ENCODE data around the gene NPEPL1.
"Not testable (repeated sequence)": the region's sequence is repeated elsewhere in the genome, so short reads cannot be mapped to it uniquely, and the experiment has no call there.

Gene NPEPL1, protein sequence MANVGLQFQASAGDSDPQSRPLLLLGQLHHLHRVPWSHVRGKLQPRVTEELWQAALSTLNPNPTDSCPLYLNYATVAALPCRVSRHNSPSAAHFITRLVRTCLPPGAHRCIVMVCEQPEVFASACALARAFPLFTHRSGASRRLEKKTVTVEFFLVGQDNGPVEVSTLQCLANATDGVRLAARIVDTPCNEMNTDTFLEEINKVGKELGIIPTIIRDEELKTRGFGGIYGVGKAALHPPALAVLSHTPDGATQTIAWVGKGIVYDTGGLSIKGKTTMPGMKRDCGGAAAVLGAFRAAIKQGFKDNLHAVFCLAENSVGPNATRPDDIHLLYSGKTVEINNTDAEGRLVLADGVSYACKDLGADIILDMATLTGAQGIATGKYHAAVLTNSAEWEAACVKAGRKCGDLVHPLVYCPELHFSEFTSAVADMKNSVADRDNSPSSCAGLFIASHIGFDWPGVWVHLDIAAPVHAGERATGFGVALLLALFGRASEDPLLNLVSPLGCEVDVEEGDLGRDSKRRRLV

DNA sequence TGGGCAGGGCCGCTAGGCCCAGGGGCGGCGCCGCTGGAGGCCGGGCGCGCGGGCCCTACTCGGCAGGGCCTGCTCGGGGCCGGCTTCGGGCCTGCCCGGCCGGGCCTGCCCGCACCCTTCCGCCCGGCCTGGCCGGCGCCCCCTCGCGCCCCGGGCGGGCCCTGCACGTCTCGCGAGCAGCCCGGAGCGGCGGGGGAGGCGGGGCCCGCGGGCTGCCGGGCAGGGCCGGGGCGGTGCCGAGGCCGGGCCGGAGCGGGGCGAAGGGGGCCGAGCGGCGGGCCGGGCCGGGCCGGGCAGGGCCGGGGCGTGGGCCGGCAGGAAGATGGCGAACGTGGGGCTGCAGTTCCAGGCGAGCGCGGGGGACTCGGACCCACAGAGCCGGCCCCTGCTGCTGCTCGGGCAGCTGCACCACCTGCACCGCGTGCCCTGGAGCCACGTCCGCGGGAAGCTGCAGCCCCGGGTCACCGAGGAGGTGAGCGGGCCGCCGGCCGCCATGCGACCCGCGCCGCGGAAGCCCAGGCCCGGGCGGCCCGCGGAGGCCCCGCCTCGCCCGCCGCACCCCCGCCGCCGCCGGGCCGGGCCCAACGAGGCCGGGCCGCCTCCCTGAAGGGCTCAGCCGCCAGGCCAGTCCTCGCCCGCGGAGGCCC lies at the start of gene NPEPL1:
TSS of gene NPEPL1 (plus strand) at position 222 of the 647 bp plus-strand sequence. CDS start at position 323, 101 bp downstream.
- peak within 1 kb of the TSS; percentile 58; the same call in 1 of the 2 replicates for H3K4me3 ChIP-seq (ENCODE audit: low read length)
- TF ChIP-seq ZNF274 (IDR thresholded peaks at IDR 0.05; ENCODE audit: low read depth, low read length) = no peak

DNA sequence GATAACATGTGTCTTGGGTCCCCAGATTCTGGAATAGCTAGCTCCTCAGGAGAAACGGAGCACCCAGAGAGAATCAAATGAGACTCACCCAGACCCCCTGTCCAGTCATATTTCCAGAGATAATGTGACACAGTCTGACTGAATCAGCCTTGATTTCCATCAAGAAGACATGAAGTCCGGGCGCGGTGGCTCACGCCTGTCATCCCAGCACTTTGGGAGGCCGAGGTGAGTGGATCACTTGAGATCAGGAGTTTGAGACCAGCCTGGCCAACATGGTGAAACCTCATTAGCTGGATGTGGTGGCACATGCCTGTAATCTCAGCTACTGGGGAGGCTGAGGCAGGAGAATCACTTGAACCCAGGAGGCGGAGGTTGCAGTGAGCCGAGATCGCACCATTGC lies 49.7 kb upstream of the NPEPL1 start:
- not testable (repeated sequence) for H3K4me3 ChIP-seq (ENCODE audit: low read length)

DNA sequence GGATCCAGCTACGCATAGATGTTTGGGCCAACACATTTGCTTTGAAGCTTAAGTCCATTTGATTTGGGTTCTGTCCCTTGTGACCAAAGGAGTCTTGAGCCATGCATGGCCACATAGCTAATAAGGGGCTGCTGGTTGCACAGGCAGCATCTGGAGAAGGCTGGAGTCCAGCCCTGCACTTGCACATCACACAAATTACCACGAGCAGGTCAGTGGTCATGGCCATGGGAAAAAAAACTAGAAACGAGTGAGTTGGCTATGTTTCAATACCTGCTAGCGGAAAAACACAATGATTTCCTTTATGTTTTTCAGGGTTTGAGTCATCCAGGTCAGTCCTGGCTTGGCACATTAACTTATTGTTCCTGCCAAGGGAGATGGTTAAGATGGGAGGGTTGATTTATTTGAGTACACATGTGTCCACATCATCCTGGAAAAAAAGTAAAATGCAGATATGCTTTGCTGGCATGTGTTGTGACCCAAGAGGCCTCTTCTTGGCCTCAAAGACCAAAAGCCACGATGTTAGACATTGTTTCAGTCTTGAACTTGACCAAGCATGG lies 47.1 kb upstream of the NPEPL1 start:
- no peak overlapping the region for H3K4me3 ChIP-seq (ENCODE audit: low read length)
- no peak for TF ChIP-seq ZNF274 (IDR thresholded peaks at IDR 0.05; ENCODE audit: low read depth, low read length)

DNA sequence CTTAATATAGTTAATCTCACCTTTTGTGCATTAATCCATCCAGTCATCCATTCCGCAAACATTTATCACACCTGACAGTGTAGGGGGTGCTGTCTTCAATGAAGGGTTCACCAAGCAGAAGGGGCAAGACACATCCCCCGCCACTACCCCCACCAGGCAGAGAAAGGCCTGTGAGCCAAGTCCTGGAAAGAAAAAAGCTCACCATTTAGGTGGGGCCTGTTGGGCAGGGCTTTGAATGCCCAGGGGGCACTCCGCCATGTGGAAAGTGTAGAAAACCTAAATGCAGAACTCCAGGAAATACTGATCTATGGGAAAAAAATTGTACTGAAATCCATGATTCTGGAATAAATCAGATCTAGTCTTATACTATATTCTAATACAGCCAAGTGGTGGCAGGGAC lies 46.3 kb upstream of the NPEPL1 start:
- no peak overlapping the region for H3K4me3 ChIP-seq (ENCODE audit: low read length)
- TF ChIP-seq ZNF274 (IDR thresholded peaks at IDR 0.05; ENCODE audit: low read depth, low read length) = no peak

DNA sequence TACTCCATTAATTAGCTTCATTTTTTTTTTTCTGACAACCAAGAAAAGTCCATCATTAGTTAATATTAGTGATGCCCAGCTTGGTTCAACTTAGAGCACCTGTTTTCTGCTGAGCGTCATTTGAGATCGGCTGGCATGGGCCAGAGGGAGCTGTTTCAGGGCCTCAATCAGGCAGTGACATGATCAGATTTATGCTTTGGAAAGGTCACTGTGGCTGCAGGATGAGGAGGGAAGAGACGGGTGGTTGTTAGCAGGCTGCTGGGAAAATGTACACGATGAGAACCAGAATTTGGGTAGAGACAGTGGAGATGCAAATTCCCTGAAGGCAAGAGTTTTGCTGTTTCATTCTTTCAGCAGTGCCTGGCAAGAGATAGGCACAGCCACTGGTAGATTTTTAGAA lies 45.9 kb upstream of the NPEPL1 start:
- TF ChIP-seq ZNF274 (IDR thresholded peaks at IDR 0.05; ENCODE audit: low read depth, low read length) = no peak

DNA sequence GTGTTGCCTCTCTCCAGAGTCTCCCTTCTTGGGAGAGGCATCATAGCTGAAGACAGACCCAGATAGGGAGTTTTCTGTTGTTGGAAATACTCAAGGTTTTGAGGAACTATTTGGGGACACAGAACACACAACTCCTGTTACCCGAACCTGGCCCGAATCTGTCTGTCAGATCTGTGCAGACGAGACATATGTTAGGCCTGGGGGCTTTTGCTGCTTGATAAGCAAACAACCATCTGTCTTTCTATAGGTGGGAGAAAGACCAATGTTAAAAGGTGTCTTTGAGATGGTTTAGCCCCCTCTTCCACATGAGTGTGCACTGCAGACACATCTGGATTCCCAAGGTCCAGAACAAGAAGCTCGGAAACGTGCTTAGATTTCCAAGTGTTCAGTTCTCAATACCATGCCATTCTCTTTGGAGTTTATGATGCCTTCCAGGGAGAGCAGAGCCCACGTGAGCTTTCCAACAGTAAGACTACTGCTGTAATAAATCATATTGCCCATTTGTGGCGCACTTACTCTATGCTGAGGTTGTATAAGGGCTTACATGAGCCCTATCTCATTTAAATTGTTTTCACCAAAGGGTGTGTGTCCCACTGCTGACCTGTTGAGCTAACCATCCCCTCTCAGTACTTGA lies 45.3 kb upstream of the NPEPL1 start:
- no peak for TF ChIP-seq ZNF274 (IDR thresholded peaks at IDR 0.05; ENCODE audit: low read depth, low read length)
- H3K4me3 ChIP-seq (ENCODE audit: low read length) = no peak overlapping the region

More for the DNA sequence above, 45.9 kb upstream of the NPEPL1 start:
- no peak overlapping the region for H3K4me3 ChIP-seq (ENCODE audit: low read length)

DNA sequence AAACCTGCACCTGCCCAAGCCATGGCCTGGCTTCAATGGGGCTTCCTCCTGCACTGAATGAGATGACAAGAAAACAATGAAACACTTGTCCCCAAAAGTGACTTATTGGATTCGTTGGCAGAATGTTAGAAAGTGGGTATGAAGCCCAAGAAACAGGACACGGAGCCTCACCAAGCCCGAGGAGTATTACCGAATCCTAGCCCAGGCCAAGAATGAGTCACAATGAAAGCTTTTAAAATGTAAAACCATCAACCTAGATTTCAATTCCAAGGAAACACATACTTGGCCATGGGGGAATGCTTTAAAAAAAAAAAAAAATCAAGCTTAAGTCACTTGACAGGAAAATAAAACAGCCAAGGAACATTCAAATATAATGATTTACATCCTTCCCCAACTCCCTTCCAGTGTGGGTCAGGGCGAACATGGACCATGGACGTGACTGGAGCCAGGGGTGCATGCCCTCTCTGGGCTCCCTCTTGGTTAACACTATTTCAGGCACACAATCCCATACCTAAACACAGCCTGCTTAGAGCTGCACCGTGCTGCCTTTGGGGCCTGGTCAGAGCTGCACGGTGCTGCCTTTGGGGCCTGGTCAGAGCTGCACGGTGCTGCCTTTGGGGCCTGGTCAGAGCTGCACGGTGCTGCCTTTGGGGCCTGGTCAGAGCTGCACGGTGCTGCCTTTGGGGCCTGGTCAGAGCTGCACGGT lies 44.7 kb upstream of the NPEPL1 start:
- no peak overlapping the region for H3K4me3 ChIP-seq (ENCODE audit: low read length)
- no peak for TF ChIP-seq ZNF274 (IDR thresholded peaks at IDR 0.05; ENCODE audit: low read depth, low read length)

DNA sequence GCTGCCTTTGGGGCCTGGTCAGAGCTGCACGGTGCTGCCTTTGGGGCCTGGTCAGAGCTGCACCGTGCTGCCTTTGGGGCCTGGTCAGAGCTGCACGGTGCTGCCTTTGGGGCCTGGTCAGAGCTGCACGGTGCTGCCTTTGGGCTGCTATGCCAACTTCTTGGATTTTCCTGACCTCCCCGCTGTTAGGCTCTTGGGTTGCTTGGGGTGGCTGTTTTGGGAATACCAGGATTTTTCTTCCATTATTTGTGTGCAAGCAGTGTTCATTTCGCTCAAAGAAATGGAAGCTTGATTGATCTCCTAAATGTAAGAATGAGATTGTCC lies 44.1 kb upstream of the NPEPL1 start:
- H3K4me3 ChIP-seq (ENCODE audit: low read length) = not testable (repeated sequence)

DNA sequence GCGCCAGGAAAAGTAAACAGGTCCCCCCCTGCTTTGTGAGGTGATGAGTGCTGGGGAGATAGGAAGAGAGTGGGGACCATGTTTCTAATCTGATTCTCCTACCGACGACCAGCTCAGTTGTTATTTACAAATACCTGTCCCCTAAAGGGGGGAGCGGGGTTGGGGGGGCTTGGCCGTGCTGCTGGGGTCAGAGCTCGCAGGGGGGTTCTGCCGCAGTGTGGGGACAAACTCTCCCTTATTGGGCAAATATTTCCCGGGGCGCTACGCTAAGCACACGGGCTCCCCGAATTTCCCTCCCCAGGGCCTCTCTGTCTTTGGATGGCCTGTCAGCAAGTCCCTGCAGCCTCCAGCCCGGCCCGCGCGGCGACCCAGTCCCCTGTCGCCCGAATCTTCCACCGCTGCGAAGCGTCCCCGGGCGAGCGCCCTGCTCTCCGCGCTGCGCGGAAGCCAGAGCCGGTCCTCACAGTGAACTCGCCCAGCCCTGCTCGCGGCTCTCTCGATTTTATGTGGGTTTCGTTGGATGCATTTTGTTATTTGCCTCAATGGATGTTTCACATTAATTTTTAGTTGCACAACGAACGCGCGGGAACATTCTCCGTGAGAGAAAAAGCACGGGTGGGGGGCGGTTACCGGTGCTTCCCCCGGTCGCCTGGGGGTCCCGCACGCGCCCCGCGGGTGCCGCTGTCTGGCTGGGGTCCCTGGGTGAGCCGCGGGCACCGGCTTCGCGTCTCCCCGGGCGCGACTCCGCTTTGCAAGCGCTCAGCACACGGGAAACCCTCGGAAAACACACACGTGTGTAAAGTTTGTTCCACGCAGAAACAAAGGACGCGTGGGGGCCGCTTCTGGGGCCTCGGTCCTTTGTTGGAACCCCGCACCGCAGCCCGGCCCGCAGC lies 43.1 kb upstream of the NPEPL1 start:
- peak overlapping the region; percentile 89; the same call in 1 of the 2 replicates for H3K4me3 ChIP-seq (ENCODE audit: low read length)
- no peak for TF ChIP-seq ZNF274 (IDR thresholded peaks at IDR 0.05; ENCODE audit: low read depth, low read length)

DNA sequence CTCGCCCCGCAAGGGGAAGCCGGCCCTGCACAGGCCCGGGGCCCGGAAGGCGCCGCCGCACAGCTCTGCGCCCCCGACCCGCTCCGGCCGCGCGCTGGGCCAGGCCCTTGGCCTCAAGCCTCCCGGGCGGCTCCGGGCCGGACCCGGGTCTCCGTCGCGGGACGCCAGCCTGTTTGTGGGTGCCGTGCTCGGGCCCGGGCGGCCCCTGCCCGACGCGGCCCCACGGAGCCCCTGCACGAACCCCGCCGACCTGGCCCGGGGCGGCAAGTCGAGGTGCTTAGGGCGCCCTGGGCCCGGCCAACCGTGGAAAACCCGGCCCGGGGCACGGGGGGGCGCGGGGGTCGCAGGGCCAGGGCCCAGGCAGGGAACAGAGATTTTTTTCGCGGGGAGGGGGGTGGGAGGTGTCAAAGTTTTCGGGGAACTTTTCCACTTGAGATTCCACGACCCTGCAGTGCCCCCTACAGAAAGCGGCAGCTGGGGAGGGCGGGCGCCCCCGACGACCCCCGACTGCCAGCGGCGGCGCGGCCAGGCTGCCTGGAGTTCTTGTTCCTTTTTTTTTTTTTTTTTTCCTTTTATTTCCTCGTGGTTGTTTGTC lies 42.3 kb upstream of the NPEPL1 start:
- TF ChIP-seq ZNF274 (IDR thresholded peaks at IDR 0.05; ENCODE audit: low read depth, low read length) = no peak
- H3K4me3 ChIP-seq (ENCODE audit: low read length) = peak overlapping the region; percentile 89

DNA sequence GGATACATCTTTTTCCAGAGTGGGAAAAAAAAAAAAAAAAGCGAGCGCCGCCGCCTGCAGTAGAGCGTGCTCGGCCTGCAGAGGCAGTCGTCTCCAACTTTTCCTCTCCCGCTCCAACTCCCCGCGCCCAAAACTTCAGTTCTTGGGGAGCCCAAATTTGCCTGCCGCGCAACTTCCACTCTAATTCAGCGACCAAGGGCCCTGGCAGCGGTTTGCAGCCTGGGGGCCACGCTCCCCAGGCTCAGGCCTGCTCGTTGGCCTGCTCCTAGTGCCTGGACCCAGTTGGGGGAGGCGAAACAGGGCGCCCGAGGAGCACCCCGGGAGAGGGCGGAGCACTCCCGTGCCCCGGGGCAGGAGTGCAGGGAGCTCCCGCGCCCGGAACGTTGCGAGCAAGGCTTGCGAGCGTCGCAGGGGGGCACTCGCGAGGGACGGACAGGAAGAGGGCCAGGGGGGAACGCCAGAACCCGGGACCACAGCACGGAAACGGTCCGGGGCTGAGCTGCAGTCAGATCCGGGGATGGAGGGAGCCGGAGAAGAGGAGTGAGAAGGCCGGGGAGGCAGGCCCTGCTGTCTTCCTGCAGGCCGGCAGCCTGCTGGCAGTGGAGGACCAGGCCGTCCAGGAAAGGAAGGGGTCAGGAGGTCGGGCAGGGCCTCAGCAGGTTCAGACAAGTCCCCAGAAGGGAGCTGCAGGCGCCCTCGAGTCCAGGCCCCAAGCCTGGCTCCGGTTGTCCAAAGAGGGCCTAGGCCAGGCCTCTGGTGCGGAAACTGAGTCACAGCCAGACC lies 41.6 kb upstream of the NPEPL1 start, which contains the start of gene STX16:
TSS of gene STX16 (plus strand) at position 508 of the 783 bp plus-strand sequence. CDS start 724 bp downstream, outside the sequence.
- no peak for TF ChIP-seq ZNF274 (IDR thresholded peaks at IDR 0.05; ENCODE audit: low read depth, low read length)
- peak within 1 kb of the TSS; percentile 89 for H3K4me3 ChIP-seq (ENCODE audit: low read length)

DNA sequence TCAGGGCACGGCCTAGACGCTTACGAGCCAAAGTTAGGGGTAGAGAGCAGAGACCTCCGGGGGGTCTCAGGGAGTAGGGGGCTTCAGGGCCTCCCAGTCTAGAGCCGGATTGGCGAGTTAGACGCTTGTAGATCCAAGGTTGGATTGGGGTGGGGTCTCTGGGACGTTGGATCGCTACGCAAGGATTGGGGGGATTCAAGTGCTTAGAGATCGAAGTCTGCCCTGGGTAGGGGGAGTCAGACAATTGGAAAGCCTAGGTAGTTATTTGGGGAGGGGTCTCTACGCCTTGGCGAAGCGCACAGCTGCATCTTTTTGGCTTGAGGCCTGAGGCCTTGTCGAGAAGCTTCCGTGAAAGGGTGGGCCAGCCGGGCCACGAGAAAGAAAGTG lies 41.0 kb upstream of the NPEPL1 start:
- peak overlapping the region; percentile 89 for H3K4me3 ChIP-seq (ENCODE audit: low read length)
- TF ChIP-seq ZNF274 (IDR thresholded peaks at IDR 0.05; ENCODE audit: low read depth, low read length) = no peak

All from GM08714 (cell line).